ENCODE measurements around the gene EYS.

DNA sequence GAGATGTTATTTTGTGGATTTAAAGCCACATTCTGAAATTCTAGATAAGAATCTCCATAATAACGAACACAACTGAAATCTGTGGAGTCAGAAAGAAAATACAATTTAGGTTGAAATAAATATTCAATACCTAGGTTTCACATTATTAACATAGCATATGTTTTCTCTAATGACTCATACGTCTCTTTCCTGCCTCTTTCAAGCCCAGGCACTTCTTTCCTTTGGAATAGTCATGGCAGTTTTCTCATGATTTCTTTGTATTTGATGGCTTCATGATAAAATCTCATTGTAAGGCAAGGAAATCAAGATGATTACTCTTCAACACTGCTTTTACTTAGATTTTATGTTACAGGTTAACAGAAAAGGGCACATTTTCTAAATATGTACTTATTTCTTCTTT lies 1267.8 kb downstream of the EYS start:
- TF ChIP-seq CTCF (IDR thresholded peaks at IDR 0.05; ENCODE audit: low read depth, low read length, poor library complexity, severe bottlenecking) (no peak), EZH2phosphoT487 (IDR thresholded peaks at IDR 0.05; ENCODE audit: borderline replicate concordance, low read length) (no peak)
